K562 (cell line): ENCODE measurements around the gene PBX2. TPM values are rescaled to one million over a fixed set of nuclear protein-coding genes. Genes with fewer than 3 reads are reported as not detected.
A peak's percentile ranks its signal among the peaks of the same experiment; 100 is the strongest.

ENCODE experiments used
- BHLHE40 ChIP-seq: IDR thresholded peaks from 2 replicates; pipeline ENCODE4 v1.6.1; 2011; ENCODE audit warnings: low read length, improper control_type of control experiment
- CBFA2T3 ChIP-seq: fragments of 450-650 bp; IDR thresholded peaks from 2 replicates; pipeline ENCODE4 v1.6.1; 2017
- CBX5 ChIP-seq: IDR thresholded peaks from 2 replicates; pipeline ENCODE4 v1.6.1; 2014; ENCODE audit warnings: low read depth, borderline replicate concordance
- GABPA ChIP-seq: fragments of 200-800 bp; sonication (Bioruptor generic); conservative IDR thresholded peaks from 2 replicates; pipeline ENCODE4 v1.6.1; 2016; ENCODE audit warnings: low read depth, missing genetic modification characterization, missing compliant biosample characterization
- KDM5B ChIP-seq: fragments of 200-600 bp; sonication (generic); IDR thresholded peaks from 2 replicates; pipeline ENCODE4 v1.6.1; 2012; ENCODE audit warnings: low read depth, mild to moderate bottlenecking, moderate library complexity, low read length, control low read depth, inconsistent platforms; ENCODE audit not compliant: insufficient replicate concordance
- NFE2L1 ChIP-seq: fragments of 450-650 bp; IDR thresholded peaks from 2 replicates; pipeline ENCODE4 v1.6.1; 2016; ENCODE audit warnings: missing genetic modification characterization, low read depth, mild to moderate bottlenecking, missing compliant biosample characterization, moderate library complexity, borderline replicate concordance
- PHF20 ChIP-seq: fragments of 450-650 bp; IDR thresholded peaks from 2 replicates; pipeline ENCODE4 v1.6.1; 2018; ENCODE audit not compliant: partially characterized antibody
- PRDM10 ChIP-seq: fragments of 450-650 bp; IDR thresholded peaks from 2 replicates; pipeline ENCODE4 v1.6.1; 2018; ENCODE audit not compliant: partially characterized antibody
- RAD21 ChIP-seq, 2 experiments: fragments of 250-450 bp in 1 of 2; fragments of 450-650 bp in 1 of 2; sonication (Bioruptor Pico) in 1 of 2; formaldehyde crosslinking in 1 of 2; IDR thresholded peaks in 1 of 2; conservative IDR thresholded peaks in 1 of 2; 2 replicates each; pipeline versions ENCODE4 v1.4.0 to v1.8.0; 2020 to 2022; ENCODE audit warnings: mild to moderate bottlenecking in 2 of 2, moderate library complexity in 1 of 2
- SRSF1 ChIP-seq: fragments of 200-400 bp; formaldehyde crosslinking; IDR thresholded peaks from 2 replicates; pipeline ENCODE4 v1.6.1; 2017; ENCODE audit warnings: mild to moderate bottlenecking, low read depth, low read length, moderate library complexity
- TAF7 ChIP-seq: fragments of 450-650 bp; IDR thresholded peaks from 2 replicates; pipeline ENCODE4 v1.6.1; 2016; ENCODE audit warnings: missing genetic modification characterization, missing compliant biosample characterization
- TCF7L2 ChIP-seq: fragments of 150-350 bp; IDR thresholded peaks from 2 replicates; pipeline ENCODE4 v1.6.1; 2016; ENCODE audit warnings: low read depth, mild to moderate bottlenecking, low read length, moderate library complexity
- TEAD4 ChIP-seq, 2 experiments: sonication (generic) in 1 of 2; formaldehyde crosslinking in 1 of 2; IDR thresholded peaks; 2 replicates each; pipeline versions ENCODE4 v1.6.1 to v1.8.0; 2012 to 2022; ENCODE audit warnings: borderline replicate concordance in 1 of 2, inconsistent platforms in 1 of 2, low read length in 1 of 2, mild to moderate bottlenecking in 1 of 2, missing genetic modification reagents in 1 of 2
- ZMIZ1 ChIP-seq, 2 experiments: fragments of 150-350 bp in 1 of 2; IDR thresholded peaks; 2 replicates each; pipeline ENCODE4 v1.6.1; 2012 to 2016; ENCODE audit warnings: low read depth in 2 of 2, low read length in 2 of 2, mild to moderate bottlenecking in 1 of 2, moderate library complexity in 1 of 2
- ZNF282 ChIP-seq: sonication (generic); formaldehyde crosslinking; IDR thresholded peaks from 2 replicates; pipeline ENCODE4 v1.8.1; 2023; ENCODE audit warnings: missing genetic modification reagents
- ZNF707 ChIP-seq: fragments of 250-450 bp; sonication (Bioruptor Pico); conservative IDR thresholded peaks from 2 replicates; pipeline ENCODE4 v1.8.0; 2022; ENCODE audit warnings: inconsistent platforms, mild to moderate bottlenecking, moderate library complexity
- polyA plus RNA-seq, 8 experiments: library from polyadenylated mRNA; depleted of rRNA in 4 of 8; stranded (reverse) in 5 of 8; unstranded in 3 of 8; fragments of >200 nt; fragmentation: Nextera tagmentation in 2 of 8; fragmentation: Illumina TruSeq in 1 of 8; extraction: Ambion mirVana in 2 of 8; extraction: Trizol in 1 of 8; gene quantifications; 2 replicates each; pipeline versions ENCODE4 v1.2.1 to v1.2.3, GENCODE V29; 2011 to 2014; ENCODE audit warnings: inconsistent platforms in 1 of 8, missing spikeins in 1 of 8
- total RNA-seq, 7 experiments: library from RNA; depleted of rRNA in 6 of 7; stranded (reverse); fragments of >200 nt in 6 of 7; fragmentation: Illumina TruSeq in 2 of 7; extraction: Trizol in 2 of 7; gene quantifications; 2 replicates each; pipeline versions ENCODE4 v1.2.1 to v1.2.3, GENCODE V29; 2011 to 2021; ENCODE audit warnings: low replicate concordance in 1 of 7

PBX2 gene
- total and polyA plus RNA-seq, 9 of the 15 experiments (the other 6 are each of a cell fraction or from before 2014, with no cell fraction given), result 1.9 to 134 (median 62.5) TPM

GRCh38 chr6:32152769-32153563 is 37.0 kb downstream of the PBX2 start (continued):
- TF ChIP-seq TAF7 (no peak), BHLHE40 (peak; percentile 5; the same call in 1 of the 2 replicates), ZNF707 (CRISPR knock-in tag) (no peak), PHF20 (no peak), CBX5 (no peak), GABPA (tag) (no peak), TEAD4 (IDR thresholded peaks at IDR 0.05; ENCODE audit: low read length) (no peak), TEAD4 (CRISPR knock-in tag; IDR thresholded peaks at IDR 0.05; ENCODE audit: borderline replicate concordance) (no peak), KDM5B (peak; percentile 50), NFE2L1 (tag) (no peak), CBFA2T3 (peak; percentile 20; the same call in 1 of the 2 replicates), PRDM10 (no peak), SRSF1 (no peak), RAD21 (CRISPR knock-in tag; conservative IDR thresholded peaks at IDR 0.05 in 1 of 2, IDR thresholded peaks at IDR 0.05 in 1 of 2) (no peak), ZMIZ1 (IDR thresholded peaks at IDR 0.05; ENCODE audit: low read depth in 2 of 2, low read length in 2 of 2) (no peak; a peak in 1 of 4 replicates), ZNF282 (CRISPR knock-in tag) (no peak), TCF7L2 (no peak)
